ENCODE measurements around the gene TREX2. TPM values are rescaled to one million over a fixed set of nuclear protein-coding genes. Genes with fewer than 3 reads are reported as not detected.

Gene TREX2
- total RNA-seq, 1 donor: 3.3 TPM

GRCh38 chrX:153450949-153451277, 5.1 kb upstream of the TREX2 start:
- no peak overlapping the region for H3K4me2 ChIP-seq (ENCODE audit: insufficient read depth, low read length)
- no peaks in the 10 kb centered on the region for H4K20me1 ChIP-seq (ENCODE audit: insufficient read depth, low read length)
- no peaks in the 10 kb centered on the region for H3K4me1 ChIP-seq (ENCODE audit: insufficient read depth, low read length)
- H3K27me3 ChIP-seq (ENCODE audit: insufficient read depth, low read length): no peaks in the 10 kb centered on the region
- no peaks in the 10 kb centered on the region for H3K36me3 ChIP-seq (ENCODE audit: insufficient read depth, low read length)
- no peak overlapping the region for H2AFZ ChIP-seq (ENCODE audit: low read length)
- TF ChIP-seq CTCF (IDR thresholded peaks at IDR 0.05; ENCODE audit: extremely low read depth, low read depth, low read length): no peak
- no peaks in the 10 kb centered on the region for H3K9me3 ChIP-seq (ENCODE audit: low read depth, low read length)
- H3K27ac ChIP-seq (ENCODE audit: low read depth, low read length): no peak overlapping the region
- H3K4me3 ChIP-seq (ENCODE audit: insufficient read depth, low read length): no peak overlapping the region
- DNase-seq (ENCODE audit: insufficient read length, low spot score, missing footprints): peak; percentile 25
- H3K79me2 ChIP-seq (ENCODE audit: insufficient read depth, low read length): no peaks in the 10 kb centered on the region

GRCh38 chrX:153450114-153450948, 4.5 kb upstream of the TREX2 start:
- no peaks in the 10 kb centered on the region for H3K4me1 ChIP-seq (ENCODE audit: insufficient read depth, low read length)
- DNase-seq (ENCODE audit: insufficient read length, low spot score, missing footprints): peak; percentile 76
- H3K4me2 ChIP-seq (ENCODE audit: insufficient read depth, low read length): no peak overlapping the region
- H3K27ac ChIP-seq (ENCODE audit: low read depth, low read length): no peak overlapping the region
- no peaks in the 10 kb centered on the region for H3K36me3 ChIP-seq (ENCODE audit: insufficient read depth, low read length)
- H2AFZ ChIP-seq (ENCODE audit: low read length): no peak overlapping the region
- no peaks in the 10 kb centered on the region for H3K27me3 ChIP-seq (ENCODE audit: insufficient read depth, low read length)
- no peaks in the 10 kb centered on the region for H3K9me3 ChIP-seq (ENCODE audit: low read depth, low read length)
- TF ChIP-seq CTCF (IDR thresholded peaks at IDR 0.05; ENCODE audit: extremely low read depth, low read depth, low read length): no peak
- H3K4me3 ChIP-seq (ENCODE audit: insufficient read depth, low read length): no peak overlapping the region
- no peaks in the 10 kb centered on the region for H3K79me2 ChIP-seq (ENCODE audit: insufficient read depth, low read length)
- no peaks in the 10 kb centered on the region for H4K20me1 ChIP-seq (ENCODE audit: insufficient read depth, low read length)

- Histone ChIP-seq H3K36me3 (ENCODE audit: insufficient read depth, low read length) (no peaks in the 10 kb centered on the region), H4K20me1 (ENCODE audit: insufficient read depth, low read length) (no peaks in the 10 kb centered on the region), H3K9me3 (ENCODE audit: low read depth, low read length) (no peaks in the 10 kb centered on the region), H3K79me2 (ENCODE audit: insufficient read depth, low read length) (no peaks in the 10 kb centered on the region), H3K27ac (ENCODE audit: low read depth, low read length) (no peak overlapping the region), H2AFZ (ENCODE audit: low read length) (no peak overlapping the region), H3K4me3 (ENCODE audit: insufficient read depth, low read length) (no peak overlapping the region), H3K4me1 (ENCODE audit: insufficient read depth, low read length) (no peaks in the 10 kb centered on the region), H3K4me2 (ENCODE audit: insufficient read depth, low read length) (no peak overlapping the region), H3K27me3 (ENCODE audit: insufficient read depth, low read length) (no peaks in the 10 kb centered on the region)
- no peak for TF ChIP-seq CTCF (IDR thresholded peaks at IDR 0.05; ENCODE audit: extremely low read depth, low read depth, low read length)
- DNase-seq (ENCODE audit: insufficient read length, low spot score, missing footprints): peak; percentile 86
Measured at GRCh38 chrX:153449368-153450113, 3.7 kb upstream of the TREX2 start.
